Prostate gland (tissue), 2 donors: ENCODE results near the gene MTA1.

ENCODE experiments used
- CTCF ChIP-seq, 4 experiments: fragments of 200-600 bp in 2 of 4; fragments of 450-650 bp in 2 of 4; sonication (generic) in 2 of 4; IDR thresholded peaks; 1 replicate in 3 of 4; 2 replicates in 1 of 4; pipeline ENCODE4 v1.5.1; 2016 to 2019; ENCODE audit warnings: antibody characterized with exemption in 4 of 4, mild to moderate bottlenecking in 2 of 4, moderate library complexity in 2 of 4
- POLR2A ChIP-seq: fragments of 450-650 bp; IDR thresholded peaks from one replicate; pipeline ENCODE4 v1.6.1; 2016; ENCODE audit warnings: antibody characterized with exemption, mild to moderate bottlenecking
- POLR2AphosphoS5 ChIP-seq: sonication (generic); formaldehyde crosslinking; IDR thresholded peaks from one replicate; pipeline ENCODE4 v1.6.1; 2017; ENCODE audit warnings: antibody characterized with exemption

GRCh38 chr14:105485739-105486162 is 66.1 kb downstream of the MTA1 start:
- TF ChIP-seq POLR2A, result no peak
- TF ChIP-seq CTCF (IDR thresholded peaks at IDR 0.05), result no peak
- TF ChIP-seq POLR2AphosphoS5, result no peak
